ENCODE measurements around the gene S100P.

S100P gene

DNA sequence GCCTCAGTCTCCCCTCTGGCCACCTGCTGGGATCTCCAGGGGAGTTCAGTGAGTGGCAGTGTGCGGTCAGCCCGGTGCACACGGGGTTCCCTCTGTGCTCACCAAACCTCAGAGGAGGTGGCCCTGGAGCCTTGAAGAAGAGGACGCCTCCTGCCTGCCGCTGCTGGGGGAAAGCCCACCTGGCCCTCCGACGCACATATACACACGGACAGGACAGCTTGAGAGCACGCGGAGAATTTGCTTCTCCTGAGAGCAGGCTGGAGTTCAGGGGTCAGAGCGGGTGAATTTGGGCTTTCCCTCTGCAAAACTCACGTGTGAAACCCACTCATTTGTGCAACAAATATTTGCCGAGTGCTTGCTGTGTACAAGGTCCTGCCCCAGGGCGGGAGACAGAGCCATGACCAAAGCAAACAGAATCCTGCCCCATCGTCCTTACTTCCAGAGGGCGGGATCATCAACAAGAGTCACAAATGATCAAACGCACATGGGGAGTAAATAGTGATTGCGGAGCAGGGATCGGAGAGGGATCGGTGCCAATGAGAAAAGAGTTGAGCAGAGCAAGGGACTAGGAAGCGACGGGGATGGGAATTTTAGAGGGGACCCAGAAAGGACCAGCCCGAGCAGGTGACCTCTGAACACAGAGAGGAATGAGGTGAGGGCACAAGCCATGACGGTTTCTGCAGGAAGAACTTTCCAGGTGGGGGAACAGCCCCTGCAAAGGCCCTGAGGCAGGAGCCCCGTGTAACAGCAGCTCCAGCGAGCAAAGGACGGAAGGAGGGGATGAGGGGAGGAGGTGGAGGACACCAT is 39.9 kb downstream of the S100P start:
- Histone ChIP-seq H3K36me3 (ENCODE audit: control insufficient read depth in 1 of 2, insufficient read depth in 2 of 2, low read depth in 1 of 2, low read length in 2 of 2) (no peaks in the 10 kb centered on the region), H3K23ac (ENCODE audit: low read length in 2 of 2) (peak overlapping the region in 1 of 2 experiments; percentile 67), H3K27me3 (ENCODE audit: control insufficient read depth in 1 of 2, insufficient read depth in 1 of 2, low read length in 2 of 2) (no peaks in the 10 kb centered on the region), H4K91ac (ENCODE audit: low read length) (peak overlapping the region; percentile 98), H3K4ac (ENCODE audit: low read depth in 1 of 2, low read length in 2 of 2) (peak overlapping the region; percentile 92 to 99), H3K4me3 (ENCODE audit: insufficient read depth in 1 of 2, low read depth in 1 of 2, low read length in 2 of 2) (no peak overlapping the region), H2BK15ac (ENCODE audit: low read depth, poor library complexity, severe bottlenecking) (peak overlapping the region; percentile 89), H2BK5ac (ENCODE audit: low read depth, low read length, poor library complexity, severe bottlenecking) (peak overlapping the region; percentile 50), H4K8ac (ENCODE audit: low read length) (peak overlapping the region; percentile 99), H3K9me3 (ENCODE audit: control insufficient read depth, low read length) (no peaks in the 10 kb centered on the region), H2AK5ac (ENCODE audit: low read length, severe bottlenecking) (peak overlapping the region; percentile 98), H3K4me2 (ENCODE audit: low read length, poor library complexity, severe bottlenecking) (no peak overlapping the region), H3K9ac (ENCODE audit: low read length) (peak overlapping the region; percentile 81), H3K79me1 (replicated peaks; ENCODE audit: low read length, poor library complexity, severe bottlenecking) (no peaks in the 10 kb centered on the region), H2BK120ac (ENCODE audit: low read depth, low read length) (peak overlapping the region; percentile 92), H2AFZ (ENCODE audit: low read depth, low read length) (no peak overlapping the region), H2BK12ac (ENCODE audit: low read length in 2 of 2) (peak overlapping the region; percentile 80 to 100), H3K27ac (ENCODE audit: low read length, poor library complexity, severe bottlenecking) (no peak overlapping the region), H3K14ac (ENCODE audit: low read length in 2 of 2) (peak overlapping the region in 1 of 2 experiments; percentile 97), H3K18ac (ENCODE audit: low read depth in 1 of 2, low read length in 2 of 2) (peak overlapping the region; percentile 96 to 100), H3K4me1 (ENCODE audit: control insufficient read depth, insufficient read depth, low read depth, low read length) (peaks cover 15% of the 10 kb centered on the region)
- WGBS, result 95% methylated on average over 27 of the region's 27 CpGs
- no peak for DNase-seq

DNA sequence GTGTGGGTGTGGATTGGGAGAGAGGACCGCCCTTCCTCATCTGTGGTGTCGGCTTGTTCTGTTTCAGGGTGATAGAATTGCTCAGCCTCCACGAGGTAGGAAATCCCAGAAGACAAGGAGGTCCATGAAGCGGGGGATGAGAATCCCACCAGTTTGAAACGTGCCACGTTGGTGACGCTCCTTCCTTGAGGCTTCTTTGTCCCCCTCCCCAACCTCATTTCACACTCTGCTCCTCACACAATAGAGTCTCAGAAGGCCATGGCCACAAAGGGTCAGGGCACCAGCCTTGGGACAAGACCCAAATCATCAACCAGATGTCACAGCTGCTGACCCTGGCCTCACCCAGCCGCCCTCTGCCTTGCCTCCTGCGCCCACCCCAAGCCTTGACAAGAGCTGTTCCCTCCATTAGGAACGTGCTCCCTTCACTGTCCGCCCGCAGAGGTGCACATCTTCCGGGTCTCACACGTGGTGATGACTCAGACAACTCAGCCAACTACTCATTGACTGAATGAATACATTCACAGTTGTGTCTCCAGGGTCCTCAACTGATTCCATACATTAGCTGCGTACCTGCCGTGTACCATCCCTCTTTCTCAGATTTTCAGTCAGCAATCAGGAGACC is 40.6 kb downstream of the S100P start:
- Histone ChIP-seq H3K4ac (ENCODE audit: low read depth in 1 of 2, low read length in 2 of 2) (no peak overlapping the region), H4K91ac (ENCODE audit: low read length) (no peak overlapping the region), H3K79me1 (replicated peaks; ENCODE audit: low read length, poor library complexity, severe bottlenecking) (no peaks in the 10 kb centered on the region), H2AK5ac (ENCODE audit: low read length, severe bottlenecking) (no peak overlapping the region), H2BK120ac (ENCODE audit: low read depth, low read length) (no peak overlapping the region), H3K27ac (ENCODE audit: low read length, poor library complexity, severe bottlenecking) (no peak overlapping the region), H3K36me3 (ENCODE audit: control insufficient read depth in 1 of 2, insufficient read depth in 2 of 2, low read depth in 1 of 2, low read length in 2 of 2) (no peaks in the 10 kb centered on the region), H3K9me3 (ENCODE audit: control insufficient read depth, low read length) (no peaks in the 10 kb centered on the region), H3K4me3 (ENCODE audit: insufficient read depth in 1 of 2, low read depth in 1 of 2, low read length in 2 of 2) (no peak overlapping the region), H3K14ac (ENCODE audit: low read length in 2 of 2) (no peak overlapping the region), H2BK12ac (ENCODE audit: low read length in 2 of 2) (peak overlapping the region; percentile 33 to 44), H4K8ac (ENCODE audit: low read length) (no peak overlapping the region), H3K4me1 (ENCODE audit: control insufficient read depth, insufficient read depth, low read depth, low read length) (peaks cover 15% of the 10 kb centered on the region), H3K4me2 (ENCODE audit: low read length, poor library complexity, severe bottlenecking) (no peak overlapping the region), H3K18ac (ENCODE audit: low read depth in 1 of 2, low read length in 2 of 2) (no peak overlapping the region), H2AFZ (ENCODE audit: low read depth, low read length) (no peak overlapping the region), H3K9ac (ENCODE audit: low read length) (no peak overlapping the region), H2BK5ac (ENCODE audit: low read depth, low read length, poor library complexity, severe bottlenecking) (no peak overlapping the region), H2BK15ac (ENCODE audit: low read depth, poor library complexity, severe bottlenecking) (no peak overlapping the region), H3K23ac (ENCODE audit: low read length in 2 of 2) (no peak overlapping the region), H3K27me3 (ENCODE audit: control insufficient read depth in 1 of 2, insufficient read depth in 1 of 2, low read length in 2 of 2) (no peaks in the 10 kb centered on the region)
- WGBS, result 92% methylated on average over 16 of the region's 16 CpGs
- DNase-seq, result no peak

- H3K9ac ChIP-seq (ENCODE audit: low read length), result no peak overlapping the region
- H3K14ac ChIP-seq (ENCODE audit: low read length in 2 of 2), result no peak overlapping the region
- H3K23ac ChIP-seq (ENCODE audit: low read length in 2 of 2), result no peak overlapping the region
- H2AK5ac ChIP-seq (ENCODE audit: low read length, severe bottlenecking), result no peak overlapping the region
- H2BK12ac ChIP-seq (ENCODE audit: low read length in 2 of 2), result no peak overlapping the region
- H3K27me3 ChIP-seq (ENCODE audit: control insufficient read depth in 1 of 2, insufficient read depth in 1 of 2, low read length in 2 of 2), result peaks cover 0 to 8% of the 10 kb centered on the region in 2 experiments
- no peak overlapping the region for H2BK15ac ChIP-seq (ENCODE audit: low read depth, poor library complexity, severe bottlenecking)
- no peaks in the 10 kb centered on the region for H3K4me1 ChIP-seq (ENCODE audit: control insufficient read depth, insufficient read depth, low read depth, low read length)
- H4K8ac ChIP-seq (ENCODE audit: low read length), result no peak overlapping the region
- H2BK5ac ChIP-seq (ENCODE audit: low read depth, low read length, poor library complexity, severe bottlenecking), result no peak overlapping the region
- no peak overlapping the region for H4K91ac ChIP-seq (ENCODE audit: low read length)
- H3K4ac ChIP-seq (ENCODE audit: low read depth in 1 of 2, low read length in 2 of 2), result no peak overlapping the region
- WGBS, result 78% methylated on average over 4 of the region's 4 CpGs
- H3K79me1 ChIP-seq (replicated peaks; ENCODE audit: low read length, poor library complexity, severe bottlenecking), result no peaks in the 10 kb centered on the region
- no peak for DNase-seq
- no peak overlapping the region for H2AFZ ChIP-seq (ENCODE audit: low read depth, low read length)
- H3K27ac ChIP-seq (ENCODE audit: low read length, poor library complexity, severe bottlenecking), result no peak overlapping the region
- no peak overlapping the region for H3K18ac ChIP-seq (ENCODE audit: low read depth in 1 of 2, low read length in 2 of 2)
- no peaks in the 10 kb centered on the region for H3K9me3 ChIP-seq (ENCODE audit: control insufficient read depth, low read length)
- no peak overlapping the region for H2BK120ac ChIP-seq (ENCODE audit: low read depth, low read length)
- no peaks in the 10 kb centered on the region for H3K36me3 ChIP-seq (ENCODE audit: control insufficient read depth in 1 of 2, insufficient read depth in 2 of 2, low read depth in 1 of 2, low read length in 2 of 2)
- no peak overlapping the region for H3K4me2 ChIP-seq (ENCODE audit: low read length, poor library complexity, severe bottlenecking)
- no peak overlapping the region for H3K4me3 ChIP-seq (ENCODE audit: insufficient read depth in 1 of 2, low read depth in 1 of 2, low read length in 2 of 2)
These were observed 46.2 kb downstream of the S100P start for GRCh38 chr4:6739920-6740319.

- H3K4me3 ChIP-seq (ENCODE audit: insufficient read depth in 1 of 2, low read depth in 1 of 2, low read length in 2 of 2), result no peak overlapping the region
- H3K27ac ChIP-seq (ENCODE audit: low read length, poor library complexity, severe bottlenecking), result no peak overlapping the region
- no peak overlapping the region for H2AK5ac ChIP-seq (ENCODE audit: low read length, severe bottlenecking)
- no peak overlapping the region for H3K18ac ChIP-seq (ENCODE audit: low read depth in 1 of 2, low read length in 2 of 2)
- H3K9ac ChIP-seq (ENCODE audit: low read length), result no peak overlapping the region
- H3K4me2 ChIP-seq (ENCODE audit: low read length, poor library complexity, severe bottlenecking), result no peak overlapping the region
- H3K79me1 ChIP-seq (replicated peaks; ENCODE audit: low read length, poor library complexity, severe bottlenecking), result no peaks in the 10 kb centered on the region
- no peak overlapping the region for H3K4ac ChIP-seq (ENCODE audit: low read depth in 1 of 2, low read length in 2 of 2)
- H3K4me1 ChIP-seq (ENCODE audit: control insufficient read depth, insufficient read depth, low read depth, low read length), result no peaks in the 10 kb centered on the region
- no peak overlapping the region for H2AFZ ChIP-seq (ENCODE audit: low read depth, low read length)
- no peak overlapping the region for H3K23ac ChIP-seq (ENCODE audit: low read length in 2 of 2)
- H3K9me3 ChIP-seq (ENCODE audit: control insufficient read depth, low read length), result no peaks in the 10 kb centered on the region
- WGBS, result 95% methylated on average over 5 of the region's 8 CpGs
- no peak overlapping the region for H2BK120ac ChIP-seq (ENCODE audit: low read depth, low read length)
- DNase-seq, result no peak
- H2BK5ac ChIP-seq (ENCODE audit: low read depth, low read length, poor library complexity, severe bottlenecking), result no peak overlapping the region
- H2BK15ac ChIP-seq (ENCODE audit: low read depth, poor library complexity, severe bottlenecking), result no peak overlapping the region
- H4K91ac ChIP-seq (ENCODE audit: low read length), result peak overlapping the region; percentile 61
- H2BK12ac ChIP-seq (ENCODE audit: low read length in 2 of 2), result no peak overlapping the region
- no peaks in the 10 kb centered on the region for H3K36me3 ChIP-seq (ENCODE audit: control insufficient read depth in 1 of 2, insufficient read depth in 2 of 2, low read depth in 1 of 2, low read length in 2 of 2)
- peaks cover 0 to 8% of the 10 kb centered on the region in 2 experiments for H3K27me3 ChIP-seq (ENCODE audit: control insufficient read depth in 1 of 2, insufficient read depth in 1 of 2, low read length in 2 of 2)
- H4K8ac ChIP-seq (ENCODE audit: low read length), result no peak overlapping the region
- H3K14ac ChIP-seq (ENCODE audit: low read length in 2 of 2), result no peak overlapping the region
These were observed 46.7 kb downstream of the S100P start for GRCh38 chr4:6740347-6740746.
